ENCODE results near the gene PPFIA2.

- TF ChIP-seq GATA3 (IDR thresholded peaks at IDR 0.05; ENCODE audit: low read depth, low read length), result no peak
- no peak for TF ChIP-seq GATA2 (IDR thresholded peaks at IDR 0.05; ENCODE audit: low read depth, low read length)
Observed at GRCh38 chr12:81337886-81338285, 421.3 kb downstream of the PPFIA2 start.
